Measurements from ENCODE around the gene ATG4D. TPM values are rescaled to one million over a fixed set of nuclear protein-coding genes. Genes with fewer than 3 reads are reported as not detected.

Gene ATG4D
- total RNA-seq, 4 donors from 2014 or later = 5.2 to 20.7 (median 6.9) TPM

- TF ChIP-seq, protein P1, sequence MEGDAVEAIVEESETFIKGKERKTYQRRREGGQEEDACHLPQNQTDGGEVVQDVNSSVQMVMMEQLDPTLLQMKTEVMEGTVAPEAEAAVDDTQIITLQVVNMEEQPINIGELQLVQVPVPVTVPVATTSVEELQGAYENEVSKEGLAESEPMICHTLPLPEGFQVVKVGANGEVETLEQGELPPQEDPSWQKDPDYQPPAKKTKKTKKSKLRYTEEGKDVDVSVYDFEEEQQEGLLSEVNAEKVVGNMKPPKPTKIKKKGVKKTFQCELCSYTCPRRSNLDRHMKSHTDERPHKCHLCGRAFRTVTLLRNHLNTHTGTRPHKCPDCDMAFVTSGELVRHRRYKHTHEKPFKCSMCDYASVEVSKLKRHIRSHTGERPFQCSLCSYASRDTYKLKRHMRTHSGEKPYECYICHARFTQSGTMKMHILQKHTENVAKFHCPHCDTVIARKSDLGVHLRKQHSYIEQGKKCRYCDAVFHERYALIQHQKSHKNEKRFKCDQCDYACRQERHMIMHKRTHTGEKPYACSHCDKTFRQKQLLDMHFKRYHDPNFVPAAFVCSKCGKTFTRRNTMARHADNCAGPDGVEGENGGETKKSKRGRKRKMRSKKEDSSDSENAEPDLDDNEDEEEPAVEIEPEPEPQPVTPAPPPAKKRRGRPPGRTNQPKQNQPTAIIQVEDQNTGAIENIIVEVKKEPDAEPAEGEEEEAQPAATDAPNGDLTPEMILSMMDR (IDR thresholded peaks at IDR 0.05; ENCODE audit: low read depth) = no peak
Measured at GRCh38 chr19:10587022-10587838, 43.5 kb downstream of the ATG4D start, which contains the start of gene AP1M2. AP1M2 (minus strand) TSS chr19:10587312; CDS start chr19:10587231, 81 bp downstream.

DNA sequence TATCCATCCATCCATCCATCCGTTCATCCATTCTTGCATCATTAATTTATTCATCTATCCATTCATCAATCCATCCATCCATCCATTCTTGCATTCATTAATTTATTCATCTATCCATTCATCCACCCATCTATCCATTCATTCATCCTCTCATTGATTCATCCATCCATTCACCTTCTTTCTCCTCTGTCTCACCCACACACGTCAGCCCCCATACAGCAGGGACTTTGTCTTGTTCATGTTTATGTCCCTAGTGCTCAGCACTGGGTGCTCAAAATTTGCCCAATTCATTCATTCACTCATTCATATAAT is 44.1 kb downstream of the ATG4D start:
- TF ChIP-seq, protein P1 (IDR thresholded peaks at IDR 0.05; ENCODE audit: low read depth) = no peak

DNA sequence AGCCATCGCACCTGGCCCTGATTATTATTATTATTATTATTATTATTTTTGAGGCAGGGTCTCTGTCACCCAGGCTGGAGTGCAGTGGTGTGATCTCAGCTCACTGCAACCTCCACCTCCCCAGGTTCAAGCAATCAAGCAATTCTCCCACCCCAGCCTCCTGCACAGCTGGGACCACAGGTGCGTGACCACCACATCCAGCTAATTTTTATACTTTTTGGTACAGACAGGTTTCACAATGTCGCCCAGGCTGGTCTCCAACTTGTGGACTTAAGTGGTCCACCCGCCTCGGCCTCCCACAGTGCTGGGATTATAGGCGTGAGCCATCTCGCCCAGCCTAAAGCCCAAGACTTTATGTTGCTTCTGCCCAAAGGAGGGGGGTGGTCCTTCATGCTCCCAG is 49.4 kb downstream of the ATG4D start:
- TF ChIP-seq, protein P1 (IDR thresholded peaks at IDR 0.05; ENCODE audit: low read depth) = no peak

DNA sequence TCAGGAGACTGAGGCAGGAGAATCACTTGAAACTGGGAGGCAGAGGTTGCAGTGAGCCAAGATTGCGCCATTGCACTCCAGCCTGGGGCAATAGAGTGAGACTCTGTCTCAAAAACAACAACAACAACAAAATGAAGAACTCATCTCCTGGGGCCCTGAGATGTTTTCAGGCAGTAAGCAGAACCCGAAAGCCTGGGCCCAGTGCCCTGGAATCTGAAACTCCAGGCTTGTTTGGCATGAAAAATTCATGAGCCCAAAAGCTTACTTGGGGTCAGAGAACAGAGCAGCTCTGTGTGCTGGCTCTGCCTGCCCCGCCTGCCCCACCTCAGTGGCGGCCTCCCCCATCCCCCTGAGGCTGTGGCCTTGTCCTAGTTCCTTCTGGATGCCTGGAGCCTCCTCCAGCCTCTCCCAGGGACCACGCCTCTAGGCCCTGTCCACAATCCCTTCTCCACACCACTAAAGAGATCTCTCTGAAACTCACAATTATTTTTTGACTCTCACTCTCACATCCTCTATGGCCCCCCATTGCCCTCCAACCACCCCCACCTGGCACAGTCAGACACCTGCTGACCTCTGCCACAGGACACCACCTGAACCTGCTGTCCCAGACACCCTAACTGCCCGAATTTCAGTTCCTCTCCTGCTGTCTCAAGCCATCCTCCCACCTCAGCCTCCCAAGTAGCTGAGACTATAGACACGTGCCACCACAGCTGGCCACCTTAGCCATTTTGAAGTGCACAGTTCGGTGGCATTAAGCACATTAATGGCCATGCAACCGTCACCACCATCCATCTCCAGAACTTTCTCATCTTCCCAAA is 50.3 kb downstream of the ATG4D start:
- TF ChIP-seq, protein P1 (IDR thresholded peaks at IDR 0.05; ENCODE audit: low read depth) = no peak

- TF ChIP-seq, protein P1 (IDR thresholded peaks at IDR 0.05; ENCODE audit: low read depth) = no peak
Measured at GRCh38 chr19:10600149-10600548, 56.4 kb downstream of the ATG4D start.

GRCh38 chr19:10601999-10602329 is 58.3 kb downstream of the ATG4D start:
- TF ChIP-seq, protein P1 (IDR thresholded peaks at IDR 0.05; ENCODE audit: low read depth) = no peak

GRCh38 chr19:10602330-10603083 is 58.8 kb downstream of the ATG4D start:
- TF ChIP-seq, protein P1 (IDR thresholded peaks at IDR 0.05; ENCODE audit: low read depth) = no peak
